NCI-H1417 (cell line): Measurements from ENCODE around the gene GPR4.
"Not testable (repeated sequence)": the region's sequence is repeated elsewhere in the genome, so short reads cannot be mapped to it uniquely, and the experiment has no call there.

Source experiments
- DNase-seq, 3 experiments: peaks; one replicate each; lab custom pipeline; 2025; lab: John Stamatoyannopoulos, UW

Gene GPR4

DNA sequence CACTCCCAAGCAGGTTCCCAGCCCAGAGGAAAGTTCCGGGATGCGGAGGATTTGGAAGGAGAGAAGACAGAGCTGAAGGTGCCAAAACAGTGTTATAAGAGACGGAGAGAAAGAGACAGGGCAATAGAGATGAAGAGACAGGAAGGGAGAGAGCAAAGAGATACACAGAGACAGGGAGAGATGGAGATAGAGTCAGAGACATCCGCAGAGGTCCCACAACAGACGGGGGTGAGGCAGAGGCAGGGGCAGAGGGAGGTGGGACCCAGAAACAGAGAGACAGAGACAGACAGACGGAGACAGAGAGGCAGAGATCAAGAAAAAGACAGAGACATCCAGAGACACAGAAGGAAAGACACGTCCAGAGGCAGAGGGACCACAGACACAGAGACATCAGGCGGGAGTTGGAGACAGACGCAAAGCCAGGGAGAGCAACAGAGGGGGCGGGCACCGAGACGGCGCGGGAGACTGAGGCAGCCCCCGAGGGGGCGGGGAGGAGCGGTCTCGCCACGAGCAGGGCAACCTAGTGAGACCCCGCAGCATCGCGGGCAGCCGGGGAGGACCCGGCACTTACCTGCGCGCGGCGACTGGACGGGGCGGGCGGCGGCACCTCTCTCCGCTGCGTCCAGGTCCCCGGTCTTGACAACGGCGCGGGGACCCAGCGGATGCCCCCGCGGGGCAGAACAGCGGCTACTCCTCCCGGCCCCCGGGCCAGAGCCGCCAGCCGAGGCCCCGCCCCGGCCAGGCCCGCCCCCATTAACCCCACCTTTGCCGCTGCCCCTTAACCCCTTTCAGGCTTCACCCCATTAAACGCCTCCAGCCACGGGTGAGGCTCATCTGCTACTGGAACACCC is at the start of gene GPR4:
Gene GPR4, minus strand, starts transcription at position 689 of the 851 bp plus-strand sequence. CDS start 10,346 bp downstream, outside the sequence.
- no peak for DNase-seq

DNA sequence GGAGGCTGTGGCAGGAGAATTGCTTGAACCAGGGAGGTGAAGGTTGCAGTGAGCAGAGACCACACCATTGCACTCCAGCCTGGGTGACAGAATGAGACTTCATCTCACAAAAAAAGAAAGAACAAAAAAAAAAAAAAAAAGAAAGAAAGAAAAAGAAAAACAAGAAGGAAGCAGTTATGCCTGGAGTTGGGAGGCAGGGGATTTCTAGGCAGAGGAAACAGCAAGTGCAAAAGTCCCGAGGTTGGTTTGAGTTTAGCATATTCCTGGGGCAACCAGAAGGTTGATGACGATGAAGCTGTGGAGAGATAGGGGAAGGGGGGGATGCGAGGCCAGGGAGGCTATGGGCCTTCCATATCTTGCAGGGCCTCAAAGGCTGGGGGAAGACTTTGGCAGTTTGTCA is 48.7 kb upstream of the GPR4 start:
- DNase-seq: no peak

GRCh38 chr19:45646345-45646698 is 44.3 kb upstream of the GPR4 start:
- DNase-seq: no peak

DNA sequence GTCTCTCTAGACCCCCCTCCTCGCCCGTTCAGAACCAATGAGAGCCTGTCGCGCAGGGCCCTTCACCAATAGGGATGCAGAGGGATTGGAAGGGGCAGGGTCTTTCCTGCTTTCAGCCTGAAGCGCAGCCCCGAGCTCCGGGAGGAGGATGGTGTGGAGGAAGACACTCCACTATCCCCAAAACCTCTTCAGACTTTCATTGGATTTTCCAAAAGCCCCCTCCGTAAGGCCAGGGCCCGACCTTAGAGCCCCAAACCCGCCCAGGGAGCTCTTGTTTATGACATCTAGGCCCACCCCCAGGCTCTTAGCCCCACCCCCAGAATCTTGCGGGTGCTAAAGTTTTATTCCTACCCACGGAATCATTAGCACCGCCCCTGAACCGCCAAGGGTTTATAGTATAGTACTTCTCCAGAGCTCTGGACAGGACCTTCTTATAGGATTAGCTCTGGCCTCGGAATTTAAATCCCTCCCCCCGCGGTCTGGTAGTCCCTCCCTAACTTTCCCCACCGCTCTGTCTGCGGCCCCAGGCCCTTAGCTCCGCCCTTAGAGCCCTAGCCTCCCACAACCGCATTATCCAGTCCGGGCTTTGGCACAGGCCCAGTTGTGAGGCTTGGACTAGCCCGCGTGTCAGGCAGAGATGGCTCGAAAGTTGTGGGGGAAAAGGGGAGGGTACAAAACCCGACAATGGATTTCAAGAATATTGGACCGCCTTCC is 43.8 kb upstream of the GPR4 start:
- DNase-seq: peak; percentile 15 to 75 (median 17)

DNA sequence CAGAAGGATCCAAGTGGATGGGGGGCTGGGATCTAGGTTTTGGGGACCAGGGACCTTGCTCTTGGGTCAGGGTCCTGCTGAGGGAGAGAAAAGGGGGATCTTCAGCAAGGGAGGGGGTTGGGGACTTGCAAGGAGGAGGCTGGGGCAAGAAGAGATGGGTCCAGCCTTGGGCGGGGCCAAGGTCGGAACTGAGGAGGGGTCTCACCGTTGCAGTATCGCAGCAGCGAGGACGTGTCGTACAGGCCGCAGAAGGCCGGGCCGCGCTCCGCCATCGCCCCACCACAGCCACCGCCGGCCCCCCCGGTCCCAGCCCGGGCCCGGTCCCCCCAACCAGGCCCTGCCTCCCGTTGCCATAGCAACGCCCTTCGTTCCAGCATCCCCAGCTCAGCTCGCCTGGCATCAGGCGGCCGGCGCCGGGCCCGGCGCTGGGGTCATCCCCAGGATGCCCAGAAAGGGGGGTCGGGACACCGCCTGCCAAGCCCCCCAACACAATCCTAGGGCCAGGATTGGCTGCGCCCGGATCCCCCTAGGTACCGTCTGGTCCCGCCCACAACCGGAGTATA is 43.1 kb upstream of the GPR4 start:
- DNase-seq: peak in 1 of 3 experiments; percentile 54

- no peak for DNase-seq
These were observed 42.1 kb upstream of the GPR4 start for GRCh38 chr19:45643927-45644771.

DNA sequence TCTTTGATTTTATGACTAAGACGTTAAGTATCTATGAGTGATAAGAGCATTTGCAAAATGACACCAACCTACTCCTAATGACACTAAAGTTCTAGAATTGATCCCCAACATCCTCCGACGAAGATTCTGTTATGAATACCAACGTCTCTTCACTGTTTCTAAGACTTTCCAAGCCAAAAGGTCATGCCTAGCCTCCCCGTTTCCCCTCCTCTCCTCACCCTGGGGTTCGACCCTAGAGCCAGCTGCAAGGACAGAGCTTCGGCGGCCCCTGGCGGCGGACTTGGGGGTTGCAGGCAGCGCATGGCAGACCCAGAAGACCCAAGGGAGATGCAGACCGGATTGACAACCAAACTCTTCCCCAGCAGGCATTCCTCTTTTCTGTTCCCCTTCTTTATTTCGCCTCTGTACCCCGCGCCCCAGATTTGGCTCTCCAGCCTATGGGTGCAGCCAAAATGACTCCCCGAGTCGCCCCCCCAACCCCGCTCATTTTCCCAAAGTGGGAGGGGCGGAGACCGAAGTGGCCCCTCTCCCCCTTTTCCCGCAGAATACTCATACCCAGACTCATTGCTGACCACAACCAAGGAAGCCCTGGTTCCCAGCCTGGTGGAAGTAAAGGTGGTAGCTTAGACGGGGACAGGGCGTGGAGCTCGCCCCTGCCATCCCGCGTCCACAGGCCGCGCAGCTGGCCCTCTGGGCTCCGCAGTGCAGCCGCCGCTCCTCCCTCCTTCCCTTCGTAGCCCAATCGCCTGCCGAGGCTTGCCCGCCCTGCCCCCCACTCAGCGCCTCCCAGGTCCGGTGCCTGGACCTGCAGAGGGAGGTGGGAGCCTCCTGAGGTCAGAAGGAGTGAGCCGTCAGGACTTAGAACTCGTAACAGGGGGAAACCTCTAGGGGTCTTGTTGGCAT is 41.3 kb upstream of the GPR4 start:
- DNase-seq: peak; percentile 74 to 86 (median 84)

DNA sequence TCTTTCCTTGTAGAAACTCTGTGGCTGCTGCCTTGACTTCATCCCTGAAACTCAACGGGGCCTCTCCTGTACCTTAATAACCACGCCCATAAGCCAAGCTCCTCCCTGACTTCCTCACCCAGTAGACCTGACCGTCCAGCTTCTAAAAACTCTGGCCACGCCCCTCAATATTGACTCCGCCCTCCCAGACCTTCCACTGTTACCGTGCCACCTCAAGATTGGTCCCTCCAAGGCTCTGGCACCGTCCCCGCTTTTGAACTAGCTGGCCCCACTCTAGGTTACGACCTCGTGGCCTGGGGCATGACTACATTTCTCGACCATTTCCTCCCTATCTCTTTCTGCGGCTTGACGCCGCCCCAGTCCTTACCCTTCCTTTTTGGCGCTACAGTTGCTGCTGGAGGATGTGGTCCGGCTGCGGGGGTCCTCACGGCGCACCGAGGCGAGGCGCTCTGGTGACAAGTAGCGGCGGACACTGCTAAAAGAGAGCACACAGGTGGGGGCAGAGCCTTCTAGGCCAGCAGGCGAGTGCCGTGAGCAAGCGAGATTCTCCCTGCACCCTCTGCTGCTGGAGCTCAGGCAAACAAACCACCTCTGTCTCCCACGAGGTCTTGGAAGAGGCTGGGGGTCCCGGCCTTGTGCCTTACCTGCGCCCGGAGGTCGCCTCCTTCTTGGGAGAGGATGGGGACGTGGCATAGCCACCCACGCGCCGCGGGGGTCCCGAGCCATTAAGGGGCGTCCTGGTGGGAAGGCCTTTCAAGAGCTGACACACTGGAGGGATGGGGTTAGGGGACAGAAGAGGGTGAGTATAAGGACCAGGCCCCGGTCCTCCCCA is 39.5 kb upstream of the GPR4 start:
- DNase-seq: peak; percentile 84 to 91 (median 88)

DNA sequence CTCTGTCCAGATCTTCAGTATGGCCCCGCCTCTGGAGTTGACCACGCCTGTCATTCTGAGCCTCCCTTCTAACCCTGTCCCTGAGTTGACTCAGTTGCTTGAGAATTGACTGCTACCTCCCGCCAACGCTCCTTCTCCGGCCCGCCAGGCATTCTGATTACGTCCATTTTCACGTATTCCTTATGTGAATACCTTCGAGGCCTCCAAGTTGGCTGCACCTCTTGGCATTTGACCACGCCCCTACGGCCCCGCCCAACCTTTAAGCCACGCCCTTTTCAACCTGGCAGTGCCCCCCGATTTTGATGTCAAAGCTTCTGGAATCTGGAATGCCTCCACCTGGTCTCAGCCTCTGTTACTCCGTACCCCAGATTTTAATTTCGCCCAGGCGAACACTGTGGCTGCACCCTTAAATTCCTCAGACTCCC is 38.8 kb upstream of the GPR4 start:
- DNase-seq: no peak

DNA sequence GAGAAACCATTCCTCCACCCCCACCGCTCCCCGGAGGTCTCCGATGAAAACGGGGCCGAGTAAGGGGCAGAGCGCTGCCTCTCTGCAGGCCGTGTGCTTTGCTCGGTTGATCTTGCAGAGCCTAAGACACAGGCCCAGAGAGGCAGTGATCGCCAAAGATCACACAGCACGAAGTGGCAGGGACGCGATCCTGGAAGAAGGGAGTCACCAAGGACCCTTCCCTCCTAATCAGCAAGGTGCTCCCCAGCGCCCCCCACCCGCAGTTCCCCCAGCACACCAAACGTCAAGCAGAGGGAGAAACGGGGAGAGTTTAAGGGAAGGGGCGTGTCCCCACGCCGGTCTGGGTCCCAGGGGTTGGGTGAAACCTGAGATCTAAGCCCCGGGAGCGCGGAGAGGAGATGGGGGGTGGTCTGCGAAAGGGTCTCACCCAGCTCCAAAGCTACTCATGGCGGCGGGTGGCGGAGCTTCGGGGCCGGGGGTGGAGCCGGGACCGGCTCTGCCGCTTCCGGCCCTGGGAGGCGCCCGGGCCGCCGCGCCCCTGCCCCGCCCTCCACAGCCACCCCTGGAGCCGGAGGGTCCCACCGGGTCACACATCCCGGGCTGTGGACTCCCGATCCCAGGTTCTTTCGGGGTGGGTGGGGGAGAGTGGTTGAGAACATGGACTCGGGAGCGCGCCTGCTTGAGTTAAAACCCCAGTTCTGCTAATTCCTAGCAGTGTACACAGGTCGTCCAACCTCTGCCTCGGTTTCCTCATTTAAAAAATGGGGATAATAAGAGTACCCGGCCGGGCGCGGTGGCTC is 37.1 kb upstream of the GPR4 start, which contains the start of gene EML2:
Gene EML2, minus strand, starts transcription at position 468 of the 800 bp plus-strand sequence. Its CDS starts 21 bp downstream, at position 447.
- DNase-seq: peak; percentile 11 to 29 (median 21)

GRCh38 chr19:45637890-45638667 is 36.1 kb upstream of the GPR4 start:
- DNase-seq: no peak

DNA sequence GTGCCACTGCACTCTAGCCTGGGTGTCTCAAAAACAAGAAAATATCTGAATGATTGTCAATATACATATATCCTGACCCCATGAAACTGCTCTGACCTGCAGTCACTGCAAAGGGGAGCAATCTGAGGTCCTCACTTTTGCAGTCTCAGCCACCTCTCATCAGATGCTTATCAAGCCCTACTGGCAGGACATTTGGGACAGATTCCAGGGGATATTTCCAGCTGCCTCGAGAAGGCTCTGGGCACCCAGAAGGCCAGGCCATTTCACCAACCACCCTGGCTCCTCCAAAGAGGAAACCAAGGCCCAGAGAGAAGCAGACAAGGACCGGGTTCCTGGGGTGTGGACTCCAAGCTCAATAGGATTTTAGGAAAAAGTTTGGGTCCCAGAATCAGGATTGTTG is 34.9 kb upstream of the GPR4 start:
- no peak for DNase-seq

DNA sequence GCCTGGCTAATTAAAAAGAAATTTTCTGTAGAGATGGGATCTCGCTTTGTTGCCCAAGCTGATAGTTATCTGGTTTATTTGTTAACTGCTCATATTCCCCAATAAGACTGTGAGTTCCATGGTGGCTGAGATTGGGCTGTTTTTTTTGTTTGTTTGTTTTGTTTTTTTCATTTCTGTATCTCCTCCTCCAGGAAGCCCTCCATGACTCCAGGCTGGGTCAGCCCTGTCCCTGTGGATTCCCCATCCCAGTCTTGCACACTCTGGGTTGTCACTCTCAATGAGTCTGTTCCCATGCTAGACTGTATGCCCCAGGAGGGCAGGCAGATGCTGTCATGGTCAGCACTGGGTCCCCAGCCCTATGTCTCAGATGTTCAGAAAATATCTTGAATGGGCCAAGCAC is 34.3 kb upstream of the GPR4 start:
- DNase-seq: no peak

DNA sequence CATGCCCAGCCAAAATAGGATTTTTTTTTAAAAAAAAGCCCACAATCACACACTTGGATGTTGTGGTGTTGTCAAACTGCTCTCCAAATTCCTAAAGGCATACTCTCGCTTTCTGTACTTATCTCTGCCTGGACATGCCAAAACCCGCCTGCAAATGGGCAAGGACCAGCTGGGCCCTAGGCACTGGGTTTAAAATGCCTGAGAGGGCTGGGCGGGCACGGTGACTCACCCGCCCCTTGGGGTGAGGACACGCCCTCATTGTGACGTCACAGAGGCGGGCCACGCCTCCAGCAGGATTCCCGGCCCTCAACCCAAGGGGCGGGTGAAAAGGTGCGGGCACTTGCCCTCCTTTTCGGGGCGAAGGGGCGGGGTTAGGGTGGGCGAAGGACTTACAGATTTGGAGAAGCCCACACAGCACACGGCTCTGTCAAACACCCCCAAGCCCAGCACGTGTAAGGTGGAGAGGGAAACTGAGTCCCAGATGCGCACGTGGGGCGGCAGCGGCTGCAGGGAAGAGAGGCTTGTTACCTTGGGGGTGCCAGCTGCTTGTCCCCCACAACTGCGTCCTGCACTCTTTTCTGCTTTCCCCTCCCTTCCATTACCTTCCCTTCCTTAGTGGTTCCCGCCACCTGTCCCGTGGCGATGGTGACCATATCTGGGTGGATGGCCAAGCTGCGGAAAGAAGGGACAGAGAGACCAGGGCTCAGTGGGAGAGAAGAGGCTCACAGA is 30.6 kb upstream of the GPR4 start:
- peak; percentile 22 to 86 (median 43) for DNase-seq

DNA sequence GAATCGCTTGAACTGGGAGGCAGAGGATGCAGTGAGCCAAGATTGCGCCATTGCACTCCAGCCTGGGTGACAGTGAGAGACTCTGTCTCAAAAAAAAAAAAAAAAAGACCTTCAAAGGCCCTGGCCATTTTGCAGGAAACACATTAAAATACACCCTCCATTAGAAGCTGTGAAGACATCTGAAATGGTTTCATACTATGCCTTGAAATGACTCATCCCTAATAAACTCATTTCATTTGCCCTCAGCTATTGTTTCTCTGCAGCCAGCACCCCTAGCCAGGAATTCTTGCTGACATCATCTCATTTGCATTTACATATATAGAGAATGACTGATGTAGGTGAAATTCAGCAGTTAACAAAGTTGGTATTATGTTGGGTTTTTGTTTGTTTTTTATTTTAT is 28.5 kb upstream of the GPR4 start:
- DNase-seq: no peak

DNA sequence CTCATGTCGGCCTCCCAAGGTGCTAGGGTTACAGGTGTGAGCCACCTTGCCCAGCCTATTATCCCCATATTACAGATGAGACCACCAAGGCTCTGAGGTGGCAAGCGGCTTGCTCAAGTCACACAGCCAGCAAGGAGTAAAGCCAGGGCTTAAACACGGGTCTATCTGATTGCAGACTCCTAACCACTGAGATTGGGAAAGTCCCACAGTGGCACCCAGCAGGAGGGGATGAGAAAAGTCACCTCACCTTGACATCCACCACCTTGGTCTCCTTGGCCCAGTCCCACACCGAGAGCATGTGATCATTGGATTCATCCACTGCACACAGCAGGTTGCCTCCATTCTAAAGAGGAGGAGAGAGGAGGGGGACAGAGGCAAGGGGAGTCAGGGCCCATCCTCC is 27.7 kb upstream of the GPR4 start:
- no peak for DNase-seq

- not testable (repeated sequence) for DNase-seq
These were observed 26.2 kb upstream of the GPR4 start for GRCh38 chr19:45628219-45628618.

GRCh38 chr19:45623984-45624383 is 22.0 kb upstream of the GPR4 start:
- no peak for DNase-seq
